OCI-LY7 (cell line): ENCODE measurements around the gene GALK1.
A peak's percentile ranks its signal among the peaks of the same experiment; 100 is the strongest.

Source experiments
- CTCF ChIP-seq: fragments of 200-600 bp; sonication (generic); conservative IDR thresholded peaks from 2 replicates; pipeline ENCODE4 v1.5.1; 2014; ENCODE audit warnings: mild to moderate bottlenecking, antibody characterized with exemption, low read length, moderate library complexity, mixed read lengths
- EZH2phosphoT487 ChIP-seq: fragments of 200-600 bp; sonication (generic); IDR thresholded peaks from 2 replicates; pipeline ENCODE4 v1.6.1; 2018; ENCODE audit warnings: low read depth, borderline replicate concordance, mild to moderate bottlenecking, mixed run types, antibody characterized with exemption, low read length, moderate library complexity, mixed read lengths

DNA sequence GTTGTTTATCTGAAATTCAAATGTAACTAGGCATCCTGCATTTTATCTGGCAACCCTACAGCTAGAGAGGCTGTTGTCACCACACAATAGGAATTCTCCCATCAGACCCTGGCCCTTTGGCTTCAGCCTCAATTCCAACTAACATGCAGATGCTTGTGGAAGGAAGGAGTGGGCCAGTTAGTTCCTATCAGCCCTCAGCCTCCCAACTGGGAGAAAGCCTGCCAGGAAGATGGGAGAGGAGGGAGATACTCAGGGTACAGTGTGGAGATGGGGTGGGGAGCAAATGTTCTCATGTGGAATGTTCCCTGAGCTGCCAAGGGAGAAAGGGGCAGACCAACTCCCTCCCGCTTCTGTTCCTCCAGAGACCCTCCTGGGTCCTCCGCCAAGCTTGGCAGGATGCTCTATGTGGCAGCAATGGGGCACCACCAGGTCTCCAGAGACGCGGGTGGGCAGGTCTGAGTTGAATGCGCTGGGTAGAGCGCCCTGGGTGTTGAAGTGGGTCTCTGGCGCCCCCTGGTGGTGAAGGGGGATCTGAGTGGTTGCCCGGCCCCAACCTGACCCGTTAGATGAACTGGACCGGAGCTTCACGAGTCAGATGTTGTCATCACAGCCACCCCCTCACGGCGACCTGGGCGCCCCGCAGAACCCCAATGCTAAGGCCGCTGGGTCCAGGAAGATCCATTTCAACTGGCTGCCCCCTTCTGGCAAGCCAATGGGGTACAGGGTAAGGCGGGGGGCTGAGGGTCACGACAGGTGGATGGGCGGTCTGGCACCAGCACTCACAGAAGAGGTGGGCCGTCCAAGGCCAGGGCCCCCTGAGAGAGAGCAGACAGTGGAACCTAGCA is 15.2 kb downstream of the GALK1 start:
- TF ChIP-seq CTCF (peak; percentile 100), EZH2phosphoT487 (no peak)
